Smooth muscle cell (in vitro differentiated cells): Measurements from ENCODE around the gene RAB40A. TPM values are rescaled to one million over a fixed set of nuclear protein-coding genes. Genes with fewer than 3 reads are reported as not detected.

ENCODE experiments used
- DNase-seq: peaks from one replicate; lab custom pipeline; 2025; ENCODE audit not compliant: unreplicated experiment; lab: John Stamatoyannopoulos, UW
- H2AFZ ChIP-seq: fragments of 200-600 bp; sonication (generic); 2 replicates; pipeline ENCODE4 v1.6.0; 2016; ENCODE audit warnings: antibody characterized with exemption, low read depth, mild to moderate bottlenecking
- H3F3A ChIP-seq: fragments of 200-600 bp; sonication (generic); 2 replicates; pipeline ENCODE4 v1.6.0; 2017; ENCODE audit warnings: antibody characterized with exemption, low read depth
- H3K27ac ChIP-seq: fragments of 200-600 bp; sonication (generic); 2 replicates; pipeline ENCODE4 v1.5.1; 2016; ENCODE audit warnings: low read depth, mild to moderate bottlenecking
- H3K27me3 ChIP-seq: fragments of 200-600 bp; sonication (generic); 2 replicates; pipeline ENCODE4 v1.6.1; 2016; ENCODE audit warnings: low read depth, mild to moderate bottlenecking
- H3K36me3 ChIP-seq: fragments of 200-600 bp; sonication (generic); 2 replicates; pipeline ENCODE4 v1.5.1; 2016; ENCODE audit warnings: low read depth
- H3K4me1 ChIP-seq: fragments of 200-600 bp; sonication (generic); 2 replicates; pipeline ENCODE4 v1.5.1; 2016; ENCODE audit warnings: low read depth
- H3K4me2 ChIP-seq: fragments of 200-600 bp; sonication (generic); 2 replicates; pipeline ENCODE4 v1.6.0; 2016; ENCODE audit warnings: mild to moderate bottlenecking
- H3K4me3 ChIP-seq: fragments of 200-600 bp; sonication (generic); 2 replicates; pipeline ENCODE4 v1.5.1; 2016; ENCODE audit warnings: mild to moderate bottlenecking
- H3K79me2 ChIP-seq: fragments of 200-600 bp; sonication (generic); 2 replicates; pipeline ENCODE4 v1.6.0; 2016; ENCODE audit warnings: low read depth, mild to moderate bottlenecking
- H3K9ac ChIP-seq: fragments of 200-600 bp; sonication (generic); 2 replicates; pipeline ENCODE4 v1.6.0; 2016; ENCODE audit warnings: low read depth
- H3K9me3 ChIP-seq: fragments of 200-600 bp; sonication (generic); replicated peaks from 2 replicates; pipeline ENCODE4 v1.5.1; 2016; ENCODE audit warnings: low read depth
- H4K20me1 ChIP-seq: fragments of 200-600 bp; sonication (generic); 2 replicates; pipeline ENCODE4 v1.6.0; 2016; ENCODE audit warnings: low read depth
- WGBS: methylation state at CpG from one replicate; pipeline ENCODE4 v1.1.7; 2016; ENCODE audit warnings: low lambda C conversion rate; 5-methylcytosine and 5-hydroxymethylcytosine counted together
- polyA plus RNA-seq: library from polyadenylated mRNA; unstranded; fragments of >200 nt; fragmentation: Nextera tagmentation; extraction: Ambion mirVana; gene quantifications from 2 replicates; pipeline ENCODE4 v1.2.1, GENCODE V29; 2016
- total RNA-seq: library from RNA; depleted of rRNA; stranded (reverse); fragments of >200 nt; gene quantifications from 2 replicates; pipeline ENCODE4 v1.2.3, GENCODE V29; 2014
- TF ChIP-seq, protein P1 (sequence below): fragments of 200-600 bp; sonication (generic); IDR thresholded peaks from 2 replicates; pipeline ENCODE4 v1.5.1; 2017; ENCODE audit warnings: borderline replicate concordance, mild to moderate bottlenecking, antibody characterized with exemption; ENCODE audit not compliant: insufficient read depth, poor library complexity, severe bottlenecking

Gene RAB40A
- total and polyA plus RNA-seq, 2 experiments from 2014 or later: 0.13 to 0.63 TPM

DNA sequence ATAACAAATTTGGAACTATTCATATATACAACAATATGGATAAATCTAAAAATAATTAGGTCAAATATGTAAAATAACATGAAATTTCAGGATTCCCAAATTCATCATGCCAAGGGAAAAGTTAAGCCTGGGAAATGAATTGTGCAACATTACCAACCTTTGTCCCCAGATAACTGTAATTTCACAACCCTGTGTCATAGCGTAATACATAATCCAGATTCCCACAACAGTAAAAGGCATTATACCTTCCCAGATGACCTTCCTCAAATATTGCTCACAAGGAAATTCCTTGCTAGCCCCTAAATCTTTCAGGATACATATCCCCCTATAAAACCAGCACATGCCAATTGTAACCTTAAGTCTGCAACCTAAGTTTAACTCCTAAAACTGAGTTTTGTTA, 32.9 kb upstream of the RAB40A start:
- H4K20me1 ChIP-seq: no peaks in the 10 kb centered on the region
- DNase-seq: no peak
- WGBS: 76% methylated on average over 1 of the region's 1 CpG
- H3K79me2 ChIP-seq: no peaks in the 10 kb centered on the region
- H3K27me3 ChIP-seq: no peaks in the 10 kb centered on the region
- TF ChIP-seq, protein P1, sequence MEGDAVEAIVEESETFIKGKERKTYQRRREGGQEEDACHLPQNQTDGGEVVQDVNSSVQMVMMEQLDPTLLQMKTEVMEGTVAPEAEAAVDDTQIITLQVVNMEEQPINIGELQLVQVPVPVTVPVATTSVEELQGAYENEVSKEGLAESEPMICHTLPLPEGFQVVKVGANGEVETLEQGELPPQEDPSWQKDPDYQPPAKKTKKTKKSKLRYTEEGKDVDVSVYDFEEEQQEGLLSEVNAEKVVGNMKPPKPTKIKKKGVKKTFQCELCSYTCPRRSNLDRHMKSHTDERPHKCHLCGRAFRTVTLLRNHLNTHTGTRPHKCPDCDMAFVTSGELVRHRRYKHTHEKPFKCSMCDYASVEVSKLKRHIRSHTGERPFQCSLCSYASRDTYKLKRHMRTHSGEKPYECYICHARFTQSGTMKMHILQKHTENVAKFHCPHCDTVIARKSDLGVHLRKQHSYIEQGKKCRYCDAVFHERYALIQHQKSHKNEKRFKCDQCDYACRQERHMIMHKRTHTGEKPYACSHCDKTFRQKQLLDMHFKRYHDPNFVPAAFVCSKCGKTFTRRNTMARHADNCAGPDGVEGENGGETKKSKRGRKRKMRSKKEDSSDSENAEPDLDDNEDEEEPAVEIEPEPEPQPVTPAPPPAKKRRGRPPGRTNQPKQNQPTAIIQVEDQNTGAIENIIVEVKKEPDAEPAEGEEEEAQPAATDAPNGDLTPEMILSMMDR: no peak
- no peaks in the 10 kb centered on the region for H3F3A ChIP-seq
- H3K9ac ChIP-seq: no peak overlapping the region
- H3K27ac ChIP-seq: no peak overlapping the region
- H3K9me3 ChIP-seq: no peaks in the 10 kb centered on the region
- H3K4me3 ChIP-seq: no peak overlapping the region
- no peak overlapping the region for H3K4me2 ChIP-seq
- no peaks in the 10 kb centered on the region for H3K4me1 ChIP-seq
- H3K36me3 ChIP-seq: no peaks in the 10 kb centered on the region
- no peak overlapping the region for H2AFZ ChIP-seq

DNA sequence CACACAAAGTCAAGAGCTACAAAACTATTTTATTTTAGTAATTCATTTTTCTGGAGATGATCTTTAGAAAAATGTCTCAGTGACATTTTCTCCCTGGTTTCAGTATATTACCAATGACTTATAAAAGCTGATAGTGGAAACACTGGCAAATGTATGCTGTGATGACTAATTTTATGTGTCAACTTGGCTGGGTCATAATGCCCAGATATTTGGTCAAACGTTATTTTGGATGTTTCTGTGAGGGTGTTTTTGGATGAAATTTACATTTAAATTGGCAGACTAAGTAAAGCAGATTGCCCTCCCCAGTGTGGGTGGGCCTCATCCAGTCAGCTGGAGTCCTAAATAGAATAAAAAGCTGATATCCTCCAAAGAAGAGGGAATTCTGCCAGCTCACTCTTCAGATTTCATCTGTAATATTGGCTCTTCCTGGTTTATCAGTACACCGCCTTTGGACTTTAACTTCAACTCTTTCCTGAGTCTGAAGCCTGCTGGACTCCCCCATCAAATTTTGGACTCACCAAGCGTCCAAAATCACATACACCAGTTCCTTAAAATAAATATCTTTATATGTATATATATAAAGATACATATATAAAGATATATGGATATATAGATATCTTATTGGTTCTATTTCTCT, 31.2 kb upstream of the RAB40A start:
- no peaks in the 10 kb centered on the region for H4K20me1 ChIP-seq
- WGBS: 68% methylated on average over 3 of the region's 3 CpGs
- no peaks in the 10 kb centered on the region for H3K9me3 ChIP-seq
- DNase-seq: no peak
- TF ChIP-seq, protein P1: no peak
- no peaks in the 10 kb centered on the region for H3K79me2 ChIP-seq
- H3K27me3 ChIP-seq: no peaks in the 10 kb centered on the region
- H3F3A ChIP-seq: no peaks in the 10 kb centered on the region
- H2AFZ ChIP-seq: no peak overlapping the region
- no peak overlapping the region for H3K4me2 ChIP-seq
- H3K4me1 ChIP-seq: no peaks in the 10 kb centered on the region
- H3K36me3 ChIP-seq: no peaks in the 10 kb centered on the region
- no peak overlapping the region for H3K9ac ChIP-seq
- no peak overlapping the region for H3K27ac ChIP-seq
- no peak overlapping the region for H3K4me3 ChIP-seq

DNA sequence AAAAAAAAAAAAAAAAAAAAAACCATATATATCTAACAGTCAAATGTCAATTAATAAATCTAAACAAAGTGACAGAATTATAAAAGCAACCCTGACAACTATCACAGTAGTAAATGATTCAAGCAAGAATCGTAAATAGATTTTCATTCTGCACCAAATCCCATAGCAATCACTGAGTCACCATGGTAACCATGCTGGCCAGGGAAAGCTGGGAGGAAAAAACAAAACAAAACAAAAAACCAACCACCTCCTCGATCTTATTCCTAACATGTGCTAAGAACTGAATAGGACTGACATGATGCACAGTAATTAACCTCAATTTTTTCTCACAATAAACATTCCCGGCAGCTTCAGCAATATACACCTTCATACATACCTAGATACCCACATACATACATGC, 30.6 kb upstream of the RAB40A start:
- H3K4me3 ChIP-seq: no peak overlapping the region
- no peaks in the 10 kb centered on the region for H4K20me1 ChIP-seq
- no peaks in the 10 kb centered on the region for H3K4me1 ChIP-seq
- no peak overlapping the region for H3K4me2 ChIP-seq
- no peaks in the 10 kb centered on the region for H3K9me3 ChIP-seq
- H3K9ac ChIP-seq: no peak overlapping the region
- no peaks in the 10 kb centered on the region for H3K36me3 ChIP-seq
- 86% methylated on average over 3 of the region's 3 CpGs for whole genome bisulfite sequencing
- H3F3A ChIP-seq: no peaks in the 10 kb centered on the region
- no peaks in the 10 kb centered on the region for H3K79me2 ChIP-seq
- no peak overlapping the region for H2AFZ ChIP-seq
- H3K27me3 ChIP-seq: no peaks in the 10 kb centered on the region
- H3K27ac ChIP-seq: no peak overlapping the region
- TF ChIP-seq, protein P1: no peak
- no peak for DNase-seq

DNA sequence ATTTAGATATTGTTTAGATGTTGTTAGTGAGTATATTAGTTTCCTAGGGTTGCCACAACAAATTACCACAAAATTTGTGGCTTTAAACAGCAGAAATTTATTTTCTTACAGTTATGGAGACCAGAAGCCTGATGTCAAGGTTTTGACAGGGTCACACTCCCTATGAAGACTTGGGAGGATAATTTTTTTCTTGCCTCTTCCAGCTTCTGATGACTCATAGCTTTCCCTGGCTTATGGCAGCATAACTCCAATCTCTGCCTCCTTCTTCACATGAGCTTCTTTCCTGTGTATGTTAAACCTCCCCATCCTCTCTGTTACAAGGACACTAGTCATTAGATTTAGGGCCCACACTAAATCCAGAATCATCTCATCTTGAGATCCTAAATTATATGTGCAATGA, 20.9 kb upstream of the RAB40A start:
- TF ChIP-seq, protein P1: no peak

More for the DNA sequence above, 20.9 kb upstream of the RAB40A start:
- H4K20me1 ChIP-seq: no peaks in the 10 kb centered on the region
- H3K4me2 ChIP-seq: peak overlapping the region; percentile 16
- no peaks in the 10 kb centered on the region for H3F3A ChIP-seq
- no peaks in the 10 kb centered on the region for H3K4me1 ChIP-seq
- peak overlapping the region; percentile 54 for H3K27ac ChIP-seq
- no peaks in the 10 kb centered on the region for H3K27me3 ChIP-seq
- H3K9me3 ChIP-seq: no peaks in the 10 kb centered on the region
- no peak overlapping the region for H3K9ac ChIP-seq
- H3K36me3 ChIP-seq: no peaks in the 10 kb centered on the region
- H3K4me3 ChIP-seq: no peak overlapping the region
- no peaks in the 10 kb centered on the region for H3K79me2 ChIP-seq
- no peak for DNase-seq
- H2AFZ ChIP-seq: no peak overlapping the region
